Stimulated activated CD8-positive, alpha-beta memory T cell treated with anti-CD3 and anti-CD28 coated beads, Interleukin-4, amount 100 ng/mL, for 24 hours (primary cell): Measurements from ENCODE around the gene TRAF3.
"Not testable (repeated sequence)": the region's sequence is repeated elsewhere in the genome, so short reads cannot be mapped to it uniquely, and the experiment has no call there.

Experiments
- DNase-seq: peaks from one replicate; pipeline ENCODE4 v3.0.0-alpha.2; 2020; ENCODE audit warnings: low read depth

TRAF3 gene

DNA sequence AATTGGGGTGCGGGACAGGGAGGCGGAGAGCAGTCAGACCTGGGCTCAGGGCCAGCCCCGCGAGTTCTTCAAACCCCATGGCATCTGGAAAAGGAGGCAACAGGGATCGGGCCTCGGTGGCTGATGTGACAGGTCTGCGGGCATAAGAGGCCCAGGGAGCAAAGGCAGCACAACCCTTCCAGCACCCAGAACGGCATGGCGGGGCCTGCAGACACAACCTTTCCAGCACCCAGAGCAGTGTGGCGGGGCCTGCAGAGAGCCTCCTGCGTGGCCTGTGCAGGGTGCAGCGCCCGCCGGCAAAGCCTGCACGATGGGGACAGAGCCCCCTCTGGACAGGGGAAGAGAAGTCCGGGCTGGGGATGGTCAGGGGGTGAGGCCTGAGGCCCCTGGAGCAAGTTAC, 26.2 kb upstream of the TRAF3 start:
- no peak for DNase-seq

DNA sequence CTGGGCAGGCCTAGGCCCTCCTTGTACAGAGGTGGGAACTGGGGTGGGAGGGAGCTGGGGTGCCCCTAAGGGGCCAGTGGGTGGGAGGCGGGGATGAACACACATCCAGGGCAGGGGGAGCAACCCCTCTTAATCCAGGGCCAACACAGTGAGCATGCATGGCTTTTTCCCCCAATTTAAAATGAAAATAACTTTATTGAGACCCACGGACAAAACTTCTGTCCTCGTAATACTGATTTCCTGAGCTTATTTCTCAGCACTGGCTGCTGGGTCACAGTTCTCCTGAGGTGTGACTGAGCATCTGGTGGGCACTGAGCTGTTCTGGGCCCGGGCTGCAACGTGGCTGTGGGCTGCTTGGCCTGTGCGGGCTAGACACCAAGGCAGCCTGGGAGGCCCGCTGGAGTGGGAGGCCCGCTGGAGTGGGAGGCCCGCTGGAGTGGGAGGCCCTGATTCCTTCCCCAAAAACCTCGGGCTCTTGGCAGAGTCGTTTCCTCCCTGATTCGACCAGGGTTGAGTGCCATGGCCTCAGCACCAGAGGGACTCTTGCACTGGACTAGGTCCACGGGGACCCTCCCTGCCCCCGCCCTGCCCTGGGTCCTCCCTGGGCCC, 24.9 kb upstream of the TRAF3 start:
- DNase-seq, result no peak

DNA sequence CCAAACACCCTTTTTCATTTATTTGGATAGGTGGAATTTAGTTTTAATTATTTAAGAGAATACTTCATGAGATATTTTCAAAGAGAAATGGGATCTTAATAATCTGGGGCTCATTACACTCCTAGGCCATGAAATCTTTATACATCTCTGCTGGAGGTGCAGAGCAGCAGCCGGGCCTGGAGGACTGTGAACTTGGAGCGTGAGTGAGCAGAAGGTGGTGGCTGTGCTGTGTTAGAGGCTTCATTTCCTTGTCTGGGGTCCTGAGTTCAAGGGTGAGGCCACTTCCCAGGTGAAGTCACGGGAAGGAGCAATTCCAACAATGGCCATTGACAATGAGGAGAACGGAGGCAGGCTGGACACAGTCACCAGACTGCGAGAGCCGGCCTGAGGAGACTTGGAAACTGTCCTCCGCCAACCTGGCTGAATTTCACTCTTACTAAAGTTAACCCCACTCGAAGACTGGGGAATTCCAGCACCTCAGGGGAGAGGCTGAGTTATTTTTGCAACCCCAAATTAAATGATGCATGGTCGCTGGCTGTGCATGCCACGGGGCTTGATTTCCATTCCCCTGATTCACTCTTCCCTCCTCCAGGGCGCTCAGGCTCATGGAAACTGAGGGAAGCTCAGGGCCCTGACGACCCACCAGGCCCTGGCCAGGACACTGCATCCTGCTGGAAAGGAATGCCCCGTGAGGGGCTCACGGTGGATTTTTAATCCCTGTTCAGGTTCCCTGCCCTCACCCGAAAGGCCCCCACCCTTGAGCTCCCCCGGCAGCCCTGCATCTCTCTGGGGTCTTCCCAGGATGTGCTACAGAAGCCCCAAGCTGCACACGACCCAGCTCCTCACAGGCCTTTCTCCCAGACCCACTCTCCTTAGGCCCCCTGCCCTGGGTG, 22.6 kb upstream of the TRAF3 start:
- DNase-seq, result no peak

DNA sequence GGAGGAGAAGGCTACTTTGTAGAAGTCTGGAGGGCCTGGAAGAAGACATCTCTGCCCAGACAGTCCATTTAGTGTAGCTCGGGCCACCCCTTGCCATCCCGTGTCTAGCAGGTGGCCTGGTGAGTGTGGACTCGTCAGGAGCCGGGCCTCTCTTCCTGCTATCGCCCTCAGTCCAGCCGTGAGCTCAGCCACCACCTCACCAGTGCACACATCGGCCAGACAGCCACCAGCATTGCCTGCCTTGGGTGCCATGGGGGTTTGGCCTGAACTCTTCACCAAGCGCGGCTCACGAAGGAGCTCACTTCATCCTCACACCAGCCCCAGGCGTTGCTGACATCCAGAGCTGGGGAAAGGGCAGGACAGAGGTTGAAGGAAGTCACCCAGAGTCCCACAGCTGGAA, 19.6 kb upstream of the TRAF3 start:
- DNase-seq, result no peak

DNA sequence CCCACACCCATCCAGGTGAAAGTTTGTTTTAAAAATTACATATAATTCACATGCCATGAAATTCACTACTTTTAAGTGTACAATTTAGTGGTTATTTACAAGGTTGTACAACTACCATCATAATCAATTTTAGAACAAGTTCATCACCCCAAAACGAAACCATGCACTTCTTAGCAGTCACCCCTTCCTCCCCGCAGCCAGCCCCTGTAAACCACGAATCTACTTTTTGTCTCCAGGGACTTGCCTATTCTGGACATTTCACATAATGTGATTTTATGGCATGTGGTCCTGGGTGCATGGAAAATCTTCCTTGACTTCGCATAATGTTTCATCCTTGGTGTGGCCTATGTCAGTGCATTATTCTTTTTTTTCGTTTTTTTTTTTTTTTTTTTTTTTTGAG, 19.2 kb upstream of the TRAF3 start:
- DNase-seq, result no peak

DNA sequence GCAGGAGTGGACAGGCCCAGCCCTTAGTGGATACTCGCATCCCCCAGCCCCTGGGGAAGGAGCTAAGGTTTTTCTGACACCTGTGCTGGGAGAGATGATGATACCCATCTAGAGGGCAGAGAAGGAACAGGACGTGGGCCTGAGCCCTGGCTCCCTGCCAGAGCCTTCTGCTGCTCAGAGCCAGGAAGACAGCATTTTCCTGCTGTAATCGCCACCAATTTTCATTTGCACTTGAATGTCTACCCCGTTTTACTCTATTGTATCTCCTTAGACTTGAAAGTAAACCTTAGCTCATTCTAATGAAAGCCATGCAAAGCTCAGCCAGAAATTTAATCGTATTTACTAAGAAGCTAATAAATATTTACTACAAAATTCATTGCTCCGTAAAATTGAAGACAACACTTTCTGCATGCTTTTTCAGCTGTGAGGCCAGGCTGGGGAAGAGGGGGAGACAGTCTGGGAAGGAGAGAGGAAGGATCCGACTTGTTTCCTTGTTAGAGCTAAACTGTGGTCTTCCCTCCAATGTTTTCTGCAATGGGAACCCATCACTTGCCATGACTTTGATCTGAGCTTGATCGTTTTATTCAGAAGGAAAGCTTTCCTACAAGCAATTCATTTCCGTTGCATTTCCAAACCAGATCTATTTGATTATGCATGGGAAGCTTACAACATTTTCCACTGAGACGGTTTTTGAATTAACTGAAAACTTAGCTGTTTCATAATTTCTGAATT, 17.6 kb upstream of the TRAF3 start:
- no peak for DNase-seq

DNA sequence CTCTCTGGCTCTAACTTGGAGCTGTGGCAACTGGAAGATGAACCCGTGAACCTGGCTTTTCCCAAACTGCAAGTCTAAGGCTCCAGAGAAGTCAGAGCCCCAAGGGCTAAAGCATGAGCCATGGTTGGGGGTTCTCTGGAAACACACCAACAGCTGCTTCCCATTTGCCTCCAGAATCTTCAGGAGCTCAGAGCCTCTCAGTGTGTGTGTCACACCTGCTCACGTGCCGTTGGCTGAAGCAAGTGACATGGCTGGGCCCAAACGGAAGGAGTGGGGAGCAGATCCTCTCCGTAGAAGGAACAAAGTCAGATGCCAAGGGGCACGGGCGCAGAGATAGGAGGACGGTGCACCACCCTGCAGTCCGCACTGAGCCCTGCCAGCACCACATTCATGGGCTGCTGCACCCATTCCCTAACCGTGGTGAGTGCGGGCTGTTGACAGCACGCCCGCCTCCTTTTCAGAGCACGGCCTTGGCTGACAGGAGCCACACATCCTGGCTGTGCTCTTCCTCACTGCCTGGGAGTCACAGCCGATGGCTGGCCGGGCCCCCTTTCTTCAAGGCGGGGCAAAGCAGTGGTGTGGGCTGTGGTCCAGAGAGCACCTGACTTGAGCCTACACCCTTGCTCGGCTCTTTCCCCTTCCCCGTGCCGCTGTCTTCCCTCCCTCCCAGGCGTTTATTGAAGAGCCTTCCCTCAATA, 16.6 kb upstream of the TRAF3 start:
- DNase-seq, result no peak

DNA sequence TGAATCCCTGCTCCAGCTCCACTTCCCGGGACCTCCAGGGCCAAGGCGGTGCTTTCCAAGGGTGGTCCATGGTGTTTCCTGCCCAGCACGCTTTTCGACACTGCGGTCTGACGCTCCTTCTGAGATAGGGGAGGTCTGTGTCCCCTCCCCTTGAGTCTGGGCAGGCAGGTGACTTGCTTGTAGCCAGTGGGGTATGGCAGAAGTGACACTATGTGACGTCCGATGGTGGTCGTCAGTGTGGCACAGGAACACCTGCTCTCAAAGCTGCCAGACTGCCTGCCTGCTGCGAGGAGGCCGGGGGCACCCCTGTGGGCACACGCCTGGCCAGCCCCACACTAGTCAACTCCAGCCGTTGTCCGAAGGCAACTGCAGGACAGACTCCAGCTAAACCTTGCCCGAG, 16.0 kb upstream of the TRAF3 start:
- DNase-seq, result no peak

DNA sequence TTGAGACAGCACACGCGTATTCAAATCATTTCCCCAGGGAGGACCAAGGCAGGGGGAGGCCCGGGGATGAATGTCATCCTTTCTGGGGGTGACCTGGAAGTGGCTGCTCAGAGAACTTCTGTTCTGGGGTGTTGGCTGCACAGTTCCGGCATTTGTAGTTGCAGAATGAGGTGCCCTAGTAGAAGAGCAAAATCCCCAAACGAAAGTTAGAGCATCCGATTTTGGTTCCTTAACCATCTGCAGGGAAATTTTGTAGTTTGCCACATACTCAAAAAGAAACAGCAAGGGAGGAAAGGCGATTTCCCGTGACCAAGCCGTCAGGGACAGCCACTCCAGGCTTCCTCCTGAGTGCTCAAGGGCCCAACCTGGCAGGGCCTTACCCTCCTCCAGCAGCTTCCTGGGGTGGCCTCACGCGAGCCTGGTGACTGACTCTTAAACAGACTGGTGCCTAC, 13.0 kb upstream of the TRAF3 start:
- no peak for DNase-seq

DNA sequence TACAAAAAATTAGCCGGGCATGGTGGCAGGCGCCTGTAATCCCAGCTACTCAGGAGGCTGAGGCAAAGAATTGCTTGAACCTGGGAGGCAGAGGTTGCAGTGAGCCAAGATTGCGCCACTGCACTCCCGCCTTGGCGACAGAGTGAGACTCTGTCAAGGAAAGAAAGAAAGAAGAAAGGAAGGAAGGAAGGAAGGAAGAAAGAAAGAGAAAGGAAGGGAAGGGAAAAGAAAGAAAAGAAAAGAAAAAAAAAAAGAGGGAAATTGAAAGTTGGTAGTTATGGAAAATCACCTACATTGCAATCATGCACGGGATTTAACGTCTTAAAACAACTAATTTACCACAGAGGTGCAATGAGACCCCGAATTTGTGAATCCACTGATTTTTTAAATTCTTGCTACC, 11.5 kb upstream of the TRAF3 start:
- not testable (repeated sequence) for DNase-seq

DNA sequence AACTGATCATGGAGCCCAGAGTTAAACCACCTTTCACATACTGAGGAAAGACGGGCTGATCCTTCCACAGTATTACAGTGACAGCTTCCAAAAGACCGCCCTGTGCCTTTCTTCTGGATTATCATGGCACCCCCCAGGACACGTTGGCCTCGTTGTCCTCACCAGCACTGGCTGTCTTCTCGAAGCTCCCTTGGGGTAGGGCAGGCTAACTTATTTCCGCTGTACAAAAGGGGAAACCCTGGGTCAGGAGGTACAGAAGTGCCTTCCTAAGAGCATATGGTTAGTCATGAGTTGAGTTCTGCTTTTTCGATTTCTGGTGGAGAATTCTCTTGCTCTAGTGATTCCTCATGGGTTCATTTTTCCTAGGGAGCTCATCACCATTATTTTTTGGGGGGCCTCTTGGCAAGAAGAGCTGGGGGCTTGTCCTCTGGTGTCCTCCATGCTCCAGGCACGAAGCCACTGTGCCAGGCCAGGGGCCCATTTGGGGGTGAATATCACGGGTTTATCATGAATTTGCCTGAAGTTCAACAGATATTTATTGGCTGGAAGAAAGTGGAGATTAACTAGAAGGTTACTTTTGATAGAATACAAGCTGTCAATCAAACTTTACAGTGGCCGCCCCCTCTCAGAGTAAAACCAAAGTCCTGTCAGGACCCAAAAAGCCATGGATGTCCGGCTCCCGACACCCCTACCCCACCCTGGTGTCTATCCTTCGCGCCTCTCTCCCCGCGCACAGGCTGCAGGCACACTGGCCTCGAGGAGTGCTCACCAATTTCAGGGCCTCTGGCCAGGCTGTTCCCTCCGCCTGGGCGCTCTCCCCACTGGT, 8.8 kb upstream of the TRAF3 start:
- no peak for DNase-seq

DNA sequence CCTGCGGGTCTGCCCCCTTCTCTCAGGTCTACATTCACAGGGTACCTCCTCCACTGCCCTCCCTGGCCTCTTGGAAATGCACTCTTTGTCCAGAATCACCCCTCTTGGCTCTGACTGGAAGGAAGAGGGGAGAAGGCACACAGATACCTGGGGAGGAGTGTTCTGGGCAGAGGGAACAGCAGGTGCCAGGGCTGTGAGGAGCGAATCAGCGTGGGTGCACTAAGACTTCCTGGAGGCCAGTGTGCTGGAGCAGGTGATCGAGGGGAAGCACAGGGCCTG, 8.3 kb upstream of the TRAF3 start:
- no peak for DNase-seq

DNA sequence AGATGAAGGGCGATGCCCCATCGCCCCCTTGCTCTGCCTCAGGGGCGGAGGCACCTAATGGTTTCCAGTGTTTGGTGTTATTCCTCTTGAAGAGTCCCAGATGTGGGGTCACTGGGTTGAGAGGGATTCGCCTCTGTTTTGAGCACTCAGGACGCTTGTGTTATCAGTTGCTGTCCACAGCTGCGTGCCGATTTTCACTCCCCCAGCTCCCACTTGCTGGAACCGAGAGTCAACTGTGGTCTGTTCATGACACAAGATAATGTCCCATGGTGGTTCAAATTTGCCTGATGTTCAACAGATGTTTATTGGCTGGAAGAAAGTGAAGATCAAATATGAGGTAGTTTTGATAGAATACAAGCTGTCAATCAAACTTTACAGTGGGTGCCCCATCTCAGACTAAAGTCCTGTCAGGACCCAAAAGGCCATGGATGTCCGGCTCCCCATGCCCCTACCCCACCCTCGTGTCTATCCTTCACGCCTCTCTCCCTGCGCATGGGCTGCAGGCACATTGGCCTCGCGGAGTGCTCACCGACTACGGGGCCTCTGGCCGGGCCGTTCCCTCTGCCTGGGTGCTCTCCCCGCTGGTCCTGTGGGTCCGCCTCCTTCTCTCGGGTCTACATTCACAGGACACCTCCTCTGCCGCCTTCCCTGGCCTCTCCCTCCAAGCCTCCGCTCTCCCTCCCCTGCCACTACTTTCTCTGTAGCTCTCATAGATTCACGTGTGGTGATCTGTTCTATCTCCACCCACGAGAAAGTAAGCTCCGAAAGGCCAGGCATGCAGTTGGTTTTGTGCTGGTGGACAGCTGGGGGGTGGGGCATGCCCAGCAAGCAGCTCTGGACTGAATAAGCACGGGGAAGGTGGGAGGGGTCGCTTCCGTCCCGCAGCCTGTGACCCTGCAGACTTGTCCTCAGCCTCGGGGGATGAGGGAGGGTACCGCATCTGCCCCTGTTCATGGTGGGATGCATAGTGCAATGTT, 6.8 kb upstream of the TRAF3 start:
- no peak for DNase-seq

DNA sequence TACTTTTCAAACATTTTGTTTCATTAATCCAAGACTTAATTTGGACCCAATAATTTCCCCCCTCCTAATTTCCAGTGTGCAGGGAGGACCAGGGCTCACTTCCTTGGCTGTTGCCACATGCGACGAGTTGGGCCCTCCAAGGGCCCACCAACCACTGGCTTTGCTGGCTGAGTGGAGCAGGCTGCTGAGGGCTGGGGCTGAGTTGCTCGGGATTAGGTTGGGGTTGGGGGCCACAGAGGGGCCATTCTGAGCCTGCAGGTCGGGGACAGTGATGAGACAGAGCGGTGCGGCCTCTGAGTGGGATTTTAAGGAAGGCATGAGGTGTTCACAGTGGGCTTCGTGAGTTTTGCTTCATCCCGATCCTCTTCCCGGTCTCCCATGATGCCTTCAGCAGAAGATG, 6.1 kb upstream of the TRAF3 start:
- no peak for DNase-seq

DNA sequence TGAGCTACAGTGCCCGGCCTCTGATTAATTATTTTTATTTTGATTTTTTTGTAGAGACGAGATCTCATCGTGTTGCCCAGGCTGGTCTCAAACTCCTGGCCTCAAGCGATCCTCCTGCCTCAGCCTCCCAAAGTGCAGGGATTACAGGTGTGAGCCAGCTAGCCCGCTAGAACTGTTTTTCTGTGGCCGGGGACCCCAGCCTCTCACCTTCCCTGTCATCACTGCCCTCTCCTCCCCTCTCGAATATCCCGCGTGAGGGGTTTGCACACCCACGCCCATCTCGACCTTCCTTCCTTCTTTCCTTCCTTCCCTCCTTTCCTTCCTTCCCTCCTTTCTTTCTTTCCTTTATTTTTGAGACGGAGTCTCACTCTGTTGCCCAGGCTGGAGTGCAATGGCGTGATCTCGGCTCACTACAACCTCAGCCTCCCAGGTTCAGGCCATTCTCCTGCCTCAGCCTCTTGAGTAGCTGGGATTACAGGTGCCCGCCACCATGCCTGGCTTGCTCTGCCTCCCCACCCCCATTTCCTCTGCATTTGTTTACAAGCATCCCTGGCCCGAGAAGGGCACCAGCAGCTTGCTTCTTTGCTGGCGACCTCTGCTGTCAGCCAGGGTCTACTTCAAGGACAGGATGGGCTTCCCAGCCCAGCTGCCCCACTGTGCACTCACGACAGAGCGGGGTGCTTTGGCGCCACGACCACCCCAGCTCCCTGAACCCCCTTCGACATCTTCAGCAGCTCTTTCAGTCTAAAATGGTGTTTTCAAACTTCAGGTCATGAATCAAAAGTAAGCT, 4.3 kb upstream of the TRAF3 start:
- no peak for DNase-seq

DNA sequence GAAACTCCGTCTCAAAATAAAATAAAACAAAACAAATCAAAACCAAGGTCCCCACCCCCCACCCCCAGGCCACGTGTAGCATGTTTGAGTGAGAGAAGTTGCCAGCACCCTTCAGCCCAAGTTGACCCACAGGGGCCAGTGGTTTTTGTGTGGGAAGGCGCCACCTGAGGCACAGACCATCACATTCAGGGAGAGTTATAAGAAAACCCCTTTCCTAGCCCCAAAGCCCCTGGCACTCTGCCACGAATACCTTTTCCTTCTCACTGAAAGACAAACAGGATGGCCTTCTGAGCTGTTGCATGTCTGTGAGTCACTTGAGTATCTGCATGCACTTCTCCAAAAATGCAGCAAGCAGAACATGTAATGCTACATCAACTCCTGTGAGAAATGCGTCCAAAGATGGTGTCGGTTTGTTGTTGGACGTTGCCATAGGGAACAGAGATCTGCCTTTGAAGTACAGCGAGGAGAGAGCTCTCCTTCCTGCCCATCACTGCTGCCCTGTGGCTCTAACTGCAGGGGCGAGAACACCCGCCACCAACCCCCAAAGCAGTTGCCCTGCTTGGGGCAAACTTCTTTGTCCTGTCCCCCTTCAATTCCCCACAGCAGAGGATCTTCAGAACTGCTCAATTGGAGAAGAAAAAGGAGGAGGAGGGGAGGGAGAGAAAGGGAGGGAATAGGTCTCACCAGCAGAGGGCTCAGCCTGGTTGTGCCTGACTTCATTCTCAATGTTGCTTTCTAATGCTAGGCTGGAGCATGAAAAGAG, 2.7 kb upstream of the TRAF3 start:
- no peak for DNase-seq

DNA sequence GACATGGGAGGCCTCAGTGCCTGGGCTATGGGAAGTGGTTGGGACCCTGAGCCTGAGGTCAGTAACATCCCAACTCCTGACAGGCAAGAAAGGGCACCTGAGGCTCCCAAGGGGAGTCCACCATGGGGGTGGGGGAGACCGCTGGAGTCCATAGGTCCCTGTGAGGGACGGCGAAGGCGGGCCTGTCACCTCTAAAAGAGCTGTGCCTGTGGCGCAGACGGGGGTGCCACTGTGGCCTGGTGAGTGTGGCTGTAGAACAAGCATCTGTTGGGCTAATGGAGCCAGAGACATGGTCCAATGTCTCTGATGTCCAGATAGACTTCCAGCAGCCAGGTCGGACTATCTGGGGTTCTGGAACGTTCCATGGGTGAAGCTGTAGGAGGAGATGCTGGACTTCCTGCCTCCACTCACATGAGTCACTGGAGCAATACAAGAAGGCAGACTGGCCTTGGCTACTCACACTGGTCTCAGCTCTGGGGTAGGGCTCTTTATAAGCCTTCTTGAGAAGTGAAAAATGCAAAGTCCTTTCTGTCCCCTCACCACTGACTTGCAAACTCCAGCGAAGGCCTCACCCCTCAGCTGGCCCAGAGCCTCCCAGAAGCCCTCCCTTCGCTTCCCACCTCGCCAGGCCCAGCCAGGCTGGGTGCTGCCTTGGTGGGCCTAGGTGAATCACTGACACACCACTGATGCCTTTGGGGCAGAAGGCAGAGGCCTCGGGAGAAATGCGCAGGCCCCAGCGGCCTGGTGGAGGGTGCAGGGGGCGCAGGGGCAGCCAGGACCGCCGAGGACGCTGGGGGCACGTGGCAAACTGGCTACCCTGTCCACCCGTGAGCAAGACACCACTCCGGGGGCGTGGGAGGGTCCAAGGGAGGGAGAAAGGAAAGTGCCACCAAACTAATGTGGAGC, 1.1 kb upstream of the TRAF3 start:
- DNase-seq, result no peak
